IMR-90 (cell line): Measurements from ENCODE around the gene TNRC6C. TPM values are rescaled to one million over a fixed set of nuclear protein-coding genes. Genes with fewer than 3 reads are reported as not detected.
A peak's percentile ranks its signal among the peaks of the same experiment; 100 is the strongest.

Experiments used
- ATAC-seq: fragments of 200-7000 bp; cut with Tn5 transposase; 2 replicates; pipeline ENCODE4 v1.9.1; 2020; ENCODE audit warnings: low read depth, mild to moderate bottlenecking, moderate library complexity
- BruUV-seq: library from RNA; stranded (reverse); fragments of 400-500 nt; replicated peaks from 2 replicates; lab custom pipeline; 2021; lab: Mats Ljungman, UMichigan
- CTCF ChIA-PET: fragments of 300-600 bp; formaldehyde crosslinking; extraction: SDS; loops from one replicate; lab custom pipeline; 2021; ENCODE audit warnings: antibody characterized with exemption; lab: Yijun Ruan, JAX
- POLR2A ChIA-PET: fragments of 300-600 bp; sonication (Branson Sonifier 250); formaldehyde crosslinking; loops from one replicate; lab custom pipeline; 2022; ENCODE audit warnings: antibody characterized with exemption; ENCODE audit not compliant: unreplicated experiment; lab: Charles Lee
- DNase-seq: peaks from one replicate; pipeline ENCODE4 v3.0.0; 2013
- H2AFZ ChIP-seq: replicated peaks from 2 replicates; pipeline ENCODE3; 2013; ENCODE audit warnings: low read length, mild to moderate bottlenecking; ENCODE audit not compliant: poor library complexity
- H2AK5ac ChIP-seq: 2 replicates; pipeline ENCODE4 v1.6.1; 2013; ENCODE audit warnings: low read depth, low read length, inconsistent platforms
- H2AK9ac ChIP-seq: replicated peaks from 2 replicates; pipeline ENCODE3; 2013; ENCODE audit warnings: mild to moderate bottlenecking, low read depth, low read length, moderate library complexity; ENCODE audit not compliant: poor library complexity
- H2BK120ac ChIP-seq: 2 replicates; pipeline ENCODE4 v1.6.1; 2013; ENCODE audit warnings: low read depth, low read length, inconsistent platforms
- H2BK15ac ChIP-seq: 3 replicates; pipeline ENCODE4 v1.6.1; 2013; ENCODE audit warnings: low read depth, low read length, inconsistent platforms
- H2BK20ac ChIP-seq: 2 replicates; pipeline ENCODE4 v1.6.1; 2013; ENCODE audit warnings: low read depth, mild to moderate bottlenecking, inconsistent platforms, low read length, moderate library complexity
- H2BK5ac ChIP-seq: 2 replicates; pipeline ENCODE4 v1.6.1; 2013; ENCODE audit warnings: mild to moderate bottlenecking, low read depth, low read length, inconsistent platforms; ENCODE audit not compliant: poor library complexity, severe bottlenecking
- H3K14ac ChIP-seq: replicated peaks from 2 replicates; pipeline ENCODE4 v1.6.1; 2013; ENCODE audit warnings: low read depth, low read length, inconsistent platforms
- H3K18ac ChIP-seq: 2 replicates; pipeline ENCODE4 v1.6.1; 2013; ENCODE audit warnings: low read depth, low read length, control low read depth
- H3K23ac ChIP-seq: 2 replicates; pipeline ENCODE4 v1.6.1; 2013; ENCODE audit warnings: low read depth, low read length, inconsistent platforms
- H3K27ac ChIP-seq: 2 replicates; pipeline ENCODE4 v1.5.1; 2013; ENCODE audit warnings: mild to moderate bottlenecking, control low read depth, low read length; ENCODE audit not compliant: insufficient read depth
- H3K27me3 ChIP-seq: 2 replicates; pipeline ENCODE4 v1.6.1; 2013; ENCODE audit warnings: low read length; ENCODE audit not compliant: control insufficient read depth, insufficient read depth
- H3K36me3 ChIP-seq: 2 replicates; pipeline ENCODE4 v1.6.1; 2013; ENCODE audit warnings: low read length, mixed read lengths; ENCODE audit not compliant: control insufficient read depth, insufficient read depth
- H3K4ac ChIP-seq: 2 replicates; pipeline ENCODE4 v1.6.1; 2013; ENCODE audit warnings: low read depth, low read length, inconsistent platforms
- H3K4me1 ChIP-seq: 2 replicates; pipeline ENCODE4 v1.6.1; 2013; ENCODE audit warnings: low read length, mixed read lengths; ENCODE audit not compliant: control insufficient read depth, insufficient read depth
- H3K4me2 ChIP-seq: 2 replicates; pipeline ENCODE4 v1.6.1; 2013; ENCODE audit warnings: low read depth, mild to moderate bottlenecking, control low read depth, low read length, moderate library complexity
- H3K4me3 ChIP-seq: 2 replicates; pipeline ENCODE4 v1.5.1; 2013; ENCODE audit warnings: low read depth, mild to moderate bottlenecking, control low read depth, low read length, moderate library complexity; ENCODE audit not compliant: insufficient read depth
- H3K56ac ChIP-seq: 2 replicates; pipeline ENCODE4 v1.6.1; 2013; ENCODE audit warnings: low read length, inconsistent platforms; ENCODE audit not compliant: insufficient read depth; ENCODE audit errors: extremely low read depth
- H3K79me1 ChIP-seq, 2 experiments: 2 replicates each; pipeline ENCODE4 v1.6.1; 2013; ENCODE audit warnings: low read length in 2 of 2, inconsistent platforms in 1 of 2, low read depth in 1 of 2
- H3K9ac ChIP-seq: 2 replicates; pipeline ENCODE4 v1.6.1; 2013; ENCODE audit warnings: low read depth, low read length, control low read depth
- H3K9me1 ChIP-seq: 2 replicates; pipeline ENCODE4 v1.6.1; 2013; ENCODE audit warnings: low read length, inconsistent platforms; ENCODE audit not compliant: insufficient read depth
- H3K9me3 ChIP-seq: 2 replicates; pipeline ENCODE4 v1.6.1; 2013; ENCODE audit warnings: low read length; ENCODE audit not compliant: control insufficient read depth, insufficient read depth
- H4K20me1 ChIP-seq: 2 replicates; pipeline ENCODE4 v1.6.1; 2013; ENCODE audit warnings: low read length, inconsistent platforms; ENCODE audit not compliant: insufficient read depth
- H4K5ac ChIP-seq: 2 replicates; pipeline ENCODE4 v1.6.1; 2013; ENCODE audit warnings: mild to moderate bottlenecking, low read depth, low read length, control low read depth
- H4K8ac ChIP-seq, 2 experiments: 2 replicates each; pipeline ENCODE4 v1.6.1; 2013; ENCODE audit warnings: low read depth in 2 of 2, low read length in 2 of 2, control low read depth in 1 of 2, inconsistent platforms in 1 of 2
- H4K91ac ChIP-seq: 2 replicates; pipeline ENCODE4 v1.6.1; 2013; ENCODE audit warnings: low read depth, low read length, inconsistent platforms; ENCODE audit not compliant: insufficient read depth
- BHLHE40 ChIP-seq: fragments of 150-350 bp; IDR thresholded peaks from 2 replicates; pipeline ENCODE4 v1.6.1; 2016; ENCODE audit warnings: mild to moderate bottlenecking, low read depth, low read length
- CEBPB ChIP-seq: IDR thresholded peaks from 2 replicates; pipeline ENCODE4 v1.6.1; 2012; ENCODE audit warnings: low read depth, low read length, improper control_type of control experiment
- FOS ChIP-seq: fragments of 150-350 bp; IDR thresholded peaks from 2 replicates; pipeline ENCODE4 v1.6.1; 2016; ENCODE audit warnings: low read depth, low read length
- MAFK ChIP-seq: IDR thresholded peaks from 2 replicates; pipeline ENCODE4 v1.6.1; 2012; ENCODE audit warnings: low read depth, low read length, improper control_type of control experiment
- MAZ ChIP-seq: IDR thresholded peaks from 2 replicates; pipeline ENCODE4 v1.6.1; 2012; ENCODE audit warnings: low read depth, mild to moderate bottlenecking, low read length, improper control_type of control experiment, moderate library complexity, borderline replicate concordance
- SMC3 ChIP-seq: fragments of 150-350 bp; IDR thresholded peaks from 2 replicates; pipeline ENCODE4 v1.6.1; 2016; ENCODE audit warnings: low read depth, mild to moderate bottlenecking, antibody characterized with exemption, low read length, moderate library complexity
- USF2 ChIP-seq: fragments of 150-350 bp; IDR thresholded peaks from 2 replicates; pipeline ENCODE4 v1.6.1; 2017; ENCODE audit warnings: mild to moderate bottlenecking, antibody characterized with exemption, low read length, low read depth
- WGBS, 2 experiments: methylation state at CpG; one replicate each; pipeline versions ENCODE4 v1.1.5 to v1.1.7; 2013; ENCODE audit warnings: missing lambda C conversion rate in 2 of 2; ENCODE audit not compliant: insufficient read length in 1 of 2; ENCODE audit errors: extremely low coverage in 2 of 2; 5-methylcytosine and 5-hydroxymethylcytosine counted together
- dilution Hi-C: fragments of 300-500 bp; cut with HindIII; formaldehyde crosslinking; loops from one replicate; pipeline ENCODE4 v1.14.3; 2018; ENCODE audit warnings: low sequenced_read_pairs; ENCODE audit not compliant: unreplicated experiment
- in situ Hi-C: fragments of 300-500 bp; cut with MboI; formaldehyde crosslinking; loops from 3 replicates; pipeline ENCODE4 v1.14.3; 2019; ENCODE audit warnings: low sequenced_read_pairs, inconsistent platforms, mixed read lengths
- intact Hi-C: fragments of 100-400 bp; cut with micrococcal nuclease; formaldehyde crosslinking; loops from 2 replicates; pipeline ENCODE4 v1.10.0; 2022
- polyA plus RNA-seq, 3 experiments: library from polyadenylated mRNA; depleted of rRNA; stranded (reverse); fragments of >200 nt; gene quantifications; 2 replicates each; pipeline ENCODE4 v1.2.3, GENCODE V29; 2012; ENCODE audit warnings: low replicate concordance in 1 of 3
- total RNA-seq: library from RNA; depleted of rRNA; stranded (reverse); fragments of >200 nt; gene quantifications from 2 replicates; pipeline ENCODE4 v1.2.3, GENCODE V29; 2012

TNRC6C gene
- total and polyA plus RNA-seq, 2 of the 4 experiments (the other 2 are of a cell fraction) = 1.6 to 2.7 TPM

GRCh38 chr17:78032166-78032565 lies 73.7 kb downstream of the TNRC6C start:
- in situ Hi-C loops = no loop called here
- peak overlapping the region; percentile 18 for H2BK120ac ChIP-seq
- H3K9me1 ChIP-seq = peaks cover 23% of the 10 kb centered on the region
- no peaks in the 10 kb centered on the region for H3K9me3 ChIP-seq
- no peaks in the 10 kb centered on the region for H3K27me3 ChIP-seq
- TF ChIP-seq BHLHE40 = no peak
- no peak for TF ChIP-seq CEBPB
- TF ChIP-seq FOS = no peak
- no peak for TF ChIP-seq SMC3
- no peak for TF ChIP-seq MAFK
- no peak for TF ChIP-seq USF2
- TF ChIP-seq MAZ = no peak
- no peak overlapping the region for H4K91ac ChIP-seq
- no peak overlapping the region for H2AFZ ChIP-seq
- peak overlapping the region; percentile 77 for H2BK5ac ChIP-seq
- intact Hi-C loops = no loop called here
- H4K20me1 ChIP-seq = no peaks in the 10 kb centered on the region
- CTCF ChIA-PET = interaction anchor here (0.8 to 1.9 kb wide), 2 partner anchors 12 to 19 kb away, joined by 3 to 5 read pairs; no protein-coding TSS in a partner anchor
- H3K4me2 ChIP-seq = peak overlapping the region; percentile 74; the same call in 1 of the 2 replicates
- H2AK9ac ChIP-seq = no peak overlapping the region
- POLR2A ChIA-PET = no interaction called here
- peak overlapping the region; percentile 64; the same call in 1 of the 2 replicates for H3K18ac ChIP-seq
- H2AK5ac ChIP-seq = no peak overlapping the region
- peak overlapping the region; percentile 37; the same call in 1 of the 2 replicates for H3K56ac ChIP-seq
- H2BK15ac ChIP-seq = no peak overlapping the region
- dilution Hi-C loops = no loop called here
- no peak overlapping the region for H3K14ac ChIP-seq
- no peak overlapping the region for H2BK20ac ChIP-seq
- ATAC-seq = peak; percentile 89
- peaks cover 0 to 30% of the 10 kb centered on the region in 2 experiments; a peak in 2 of 4 replicates for H3K79me1 ChIP-seq
- no peak overlapping the region; the same call in 1 of the 2 replicates for H3K27ac ChIP-seq
- peak overlapping the region; percentile 2; the same call in 1 of the 2 replicates for H3K4ac ChIP-seq
- no CpG with 5 or more reads among the region's 1 CpG for WGBS, 2 experiments
- no peak overlapping the region for H3K9ac ChIP-seq
- DNase-seq = peak; percentile 76
- peaks cover 8% of the 10 kb centered on the region for H3K36me3 ChIP-seq
- peak overlapping the region; percentile 54; the same call in 1 of the 2 replicates for H4K5ac ChIP-seq
- peak overlapping the region in 1 of 2 experiments; percentile 26; a peak in 1 of 4 replicates for H4K8ac ChIP-seq
- no peak overlapping the region; the same call in 1 of the 2 replicates for H3K23ac ChIP-seq
- H3K4me3 ChIP-seq = no peak overlapping the region
- peaks cover 13% of the 10 kb centered on the region for H3K4me1 ChIP-seq
- BruUV-seq = no TSS peak
